ENCODE data around the gene SGCE.

SGCE gene

DNA sequence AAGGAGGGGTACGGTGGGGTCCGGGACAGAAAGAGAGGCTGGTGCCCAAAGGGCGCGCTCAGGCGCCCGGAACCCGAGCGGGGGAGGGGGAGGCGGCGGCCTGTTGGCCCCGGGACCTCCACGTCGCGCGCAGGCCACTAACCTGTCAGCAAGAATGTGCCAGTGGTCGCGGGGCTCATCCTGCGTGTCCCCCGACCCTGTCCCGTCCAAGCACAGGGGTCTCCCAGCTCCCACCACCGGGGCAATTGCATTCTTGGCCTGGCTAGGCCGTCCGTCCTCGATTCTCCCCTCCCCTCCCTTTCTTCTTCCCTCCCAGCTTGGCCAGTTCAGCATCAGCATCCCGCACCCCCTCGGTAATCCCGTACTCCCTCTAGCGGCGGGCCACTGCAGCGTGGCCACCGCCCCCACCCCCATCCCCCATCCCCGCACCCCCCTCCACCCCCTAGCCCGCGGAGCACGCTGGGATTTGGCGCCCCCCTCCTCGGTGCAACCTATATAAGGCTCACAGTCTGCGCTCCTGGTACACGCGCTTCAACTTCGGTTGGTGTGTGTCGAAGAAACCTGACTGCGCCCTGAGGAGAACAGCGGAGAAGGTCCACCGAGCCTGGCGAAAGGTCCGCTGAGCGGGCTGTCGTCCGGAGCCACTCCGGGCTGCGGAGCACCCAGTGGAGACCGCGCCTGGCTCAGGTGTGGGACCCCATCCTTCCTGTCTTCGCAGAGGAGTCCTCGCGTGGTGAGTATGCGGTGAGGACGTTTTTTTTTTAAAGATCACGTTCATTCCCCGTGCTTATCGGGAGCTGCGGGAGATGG, at the start of gene SGCE:
Gene SGCE (minus strand): TSS at position 286 of the 810 bp plus-strand sequence. CDS start 35 bp downstream, at position 251.
- peak within 1 kb of the TSS; percentile 92 for H3K27ac ChIP-seq (ENCODE audit: extremely low read depth, low read depth, low read length)
- ChIA-PET POLR2A (interaction anchor here (0.6 to 1.4 kb wide), 6 partner anchors 11 to 288 kb away, joined by 3 to 8 read pairs (median 3); no protein-coding TSS in a partner anchor), CTCF (interaction anchor here (0.6 to 1.9 kb wide), 8 partner anchors 9 to 543 kb away, joined by 3 to 8 read pairs (median 4); no protein-coding TSS in a partner anchor)
- TF ChIP-seq ZNF654 (tag by site-specific recombination; IDR thresholded peaks at IDR 0.05; ENCODE audit: low read depth) (peak; percentile 20; the same call in 1 of the 2 replicates), HOXD13 (CRISPR knock-in tag; IDR thresholded peaks at IDR 0.05; ENCODE audit: borderline replicate concordance) (no peak), ZNF501 (tag by site-specific recombination; IDR thresholded peaks at IDR 0.05) (peak; percentile 73), ZNF391 (tag by site-specific recombination; IDR thresholded peaks at IDR 0.05; ENCODE audit: borderline replicate concordance, low read depth) (peak; percentile 40; the same call in 1 of the 2 replicates), ZNF324 (tag by site-specific recombination; IDR thresholded peaks at IDR 0.05) (0 out of 2 replicates have a peak, but pooled peaks have one; percentile 57), ZBTB10 (tag by site-specific recombination; IDR thresholded peaks at IDR 0.05) (peak; percentile 91), SCRT1 (tag by site-specific recombination; IDR thresholded peaks at IDR 0.05; ENCODE audit: borderline replicate concordance) (no peak), MZF1 (tag by site-specific recombination; IDR thresholded peaks at IDR 0.05; ENCODE audit: borderline replicate concordance) (peak; percentile 14; the same call in 1 of the 2 replicates), ZNF354C (tag by site-specific recombination; IDR thresholded peaks at IDR 0.05; ENCODE audit: borderline replicate concordance, low read depth) (no peak), ZBTB8A (tag by site-specific recombination; IDR thresholded peaks at IDR 0.05) (peak; percentile 93), BCL11A (tag by site-specific recombination; IDR thresholded peaks at IDR 0.05; ENCODE audit: low read depth) (0 out of 2 replicates have a peak, but pooled peaks have one; percentile 43), TSHZ1 (tag by site-specific recombination; IDR thresholded peaks at IDR 0.05; ENCODE audit: borderline replicate concordance) (0 out of 2 replicates have a peak, but pooled peaks have one; percentile 33), ZNF792 (tag by site-specific recombination; IDR thresholded peaks at IDR 0.05) (peak; percentile 57; the same call in 1 of the 2 replicates), KLF16 (tag by site-specific recombination; IDR thresholded peaks at IDR 0.05) (peak; percentile 86)
- TF ChIP-seq, protein P1, sequence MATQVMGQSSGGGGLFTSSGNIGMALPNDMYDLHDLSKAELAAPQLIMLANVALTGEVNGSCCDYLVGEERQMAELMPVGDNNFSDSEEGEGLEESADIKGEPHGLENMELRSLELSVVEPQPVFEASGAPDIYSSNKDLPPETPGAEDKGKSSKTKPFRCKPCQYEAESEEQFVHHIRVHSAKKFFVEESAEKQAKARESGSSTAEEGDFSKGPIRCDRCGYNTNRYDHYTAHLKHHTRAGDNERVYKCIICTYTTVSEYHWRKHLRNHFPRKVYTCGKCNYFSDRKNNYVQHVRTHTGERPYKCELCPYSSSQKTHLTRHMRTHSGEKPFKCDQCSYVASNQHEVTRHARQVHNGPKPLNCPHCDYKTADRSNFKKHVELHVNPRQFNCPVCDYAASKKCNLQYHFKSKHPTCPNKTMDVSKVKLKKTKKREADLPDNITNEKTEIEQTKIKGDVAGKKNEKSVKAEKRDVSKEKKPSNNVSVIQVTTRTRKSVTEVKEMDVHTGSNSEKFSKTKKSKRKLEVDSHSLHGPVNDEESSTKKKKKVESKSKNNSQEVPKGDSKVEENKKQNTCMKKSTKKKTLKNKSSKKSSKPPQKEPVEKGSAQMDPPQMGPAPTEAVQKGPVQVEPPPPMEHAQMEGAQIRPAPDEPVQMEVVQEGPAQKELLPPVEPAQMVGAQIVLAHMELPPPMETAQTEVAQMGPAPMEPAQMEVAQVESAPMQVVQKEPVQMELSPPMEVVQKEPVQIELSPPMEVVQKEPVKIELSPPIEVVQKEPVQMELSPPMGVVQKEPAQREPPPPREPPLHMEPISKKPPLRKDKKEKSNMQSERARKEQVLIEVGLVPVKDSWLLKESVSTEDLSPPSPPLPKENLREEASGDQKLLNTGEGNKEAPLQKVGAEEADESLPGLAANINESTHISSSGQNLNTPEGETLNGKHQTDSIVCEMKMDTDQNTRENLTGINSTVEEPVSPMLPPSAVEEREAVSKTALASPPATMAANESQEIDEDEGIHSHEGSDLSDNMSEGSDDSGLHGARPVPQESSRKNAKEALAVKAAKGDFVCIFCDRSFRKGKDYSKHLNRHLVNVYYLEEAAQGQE (tag by site-specific recombination; IDR thresholded peaks at IDR 0.05), result peak; percentile 55; the same call in 1 of the 2 replicates
- TF ChIP-seq, protein P2, sequence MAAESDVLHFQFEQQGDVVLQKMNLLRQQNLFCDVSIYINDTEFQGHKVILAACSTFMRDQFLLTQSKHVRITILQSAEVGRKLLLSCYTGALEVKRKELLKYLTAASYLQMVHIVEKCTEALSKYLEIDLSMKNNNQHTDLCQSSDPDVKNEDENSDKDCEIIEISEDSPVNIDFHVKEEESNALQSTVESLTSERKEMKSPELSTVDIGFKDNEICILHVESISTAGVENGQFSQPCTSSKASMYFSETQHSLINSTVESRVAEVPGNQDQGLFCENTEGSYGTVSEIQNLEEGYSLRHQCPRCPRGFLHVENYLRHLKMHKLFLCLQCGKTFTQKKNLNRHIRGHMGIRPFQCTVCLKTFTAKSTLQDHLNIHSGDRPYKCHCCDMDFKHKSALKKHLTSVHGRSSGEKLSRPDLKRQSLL (tag by site-specific recombination; IDR thresholded peaks at IDR 0.05), result peak; percentile 78; the same call in 1 of the 2 replicates
- TF ChIP-seq, protein P3, sequence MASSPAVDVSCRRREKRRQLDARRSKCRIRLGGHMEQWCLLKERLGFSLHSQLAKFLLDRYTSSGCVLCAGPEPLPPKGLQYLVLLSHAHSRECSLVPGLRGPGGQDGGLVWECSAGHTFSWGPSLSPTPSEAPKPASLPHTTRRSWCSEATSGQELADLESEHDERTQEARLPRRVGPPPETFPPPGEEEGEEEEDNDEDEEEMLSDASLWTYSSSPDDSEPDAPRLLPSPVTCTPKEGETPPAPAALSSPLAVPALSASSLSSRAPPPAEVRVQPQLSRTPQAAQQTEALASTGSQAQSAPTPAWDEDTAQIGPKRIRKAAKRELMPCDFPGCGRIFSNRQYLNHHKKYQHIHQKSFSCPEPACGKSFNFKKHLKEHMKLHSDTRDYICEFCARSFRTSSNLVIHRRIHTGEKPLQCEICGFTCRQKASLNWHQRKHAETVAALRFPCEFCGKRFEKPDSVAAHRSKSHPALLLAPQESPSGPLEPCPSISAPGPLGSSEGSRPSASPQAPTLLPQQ (tag by site-specific recombination; IDR thresholded peaks at IDR 0.05), result peak; percentile 45; the same call in 1 of the 2 replicates
- TF ChIP-seq, protein P4, sequence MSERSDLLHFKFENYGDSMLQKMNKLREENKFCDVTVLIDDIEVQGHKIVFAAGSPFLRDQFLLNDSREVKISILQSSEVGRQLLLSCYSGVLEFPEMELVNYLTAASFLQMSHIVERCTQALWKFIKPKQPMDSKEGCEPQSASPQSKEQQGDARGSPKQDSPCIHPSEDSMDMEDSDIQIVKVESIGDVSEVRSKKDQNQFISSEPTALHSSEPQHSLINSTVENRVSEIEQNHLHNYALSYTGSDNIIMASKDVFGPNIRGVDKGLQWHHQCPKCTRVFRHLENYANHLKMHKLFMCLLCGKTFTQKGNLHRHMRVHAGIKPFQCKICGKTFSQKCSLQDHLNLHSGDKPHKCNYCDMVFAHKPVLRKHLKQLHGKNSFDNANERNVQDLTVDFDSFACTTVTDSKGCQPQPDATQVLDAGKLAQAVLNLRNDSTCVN (tag by site-specific recombination; optimal IDR thresholded peaks at IDR 0.05), result peak; percentile 77
- TF ChIP-seq, protein P5, sequence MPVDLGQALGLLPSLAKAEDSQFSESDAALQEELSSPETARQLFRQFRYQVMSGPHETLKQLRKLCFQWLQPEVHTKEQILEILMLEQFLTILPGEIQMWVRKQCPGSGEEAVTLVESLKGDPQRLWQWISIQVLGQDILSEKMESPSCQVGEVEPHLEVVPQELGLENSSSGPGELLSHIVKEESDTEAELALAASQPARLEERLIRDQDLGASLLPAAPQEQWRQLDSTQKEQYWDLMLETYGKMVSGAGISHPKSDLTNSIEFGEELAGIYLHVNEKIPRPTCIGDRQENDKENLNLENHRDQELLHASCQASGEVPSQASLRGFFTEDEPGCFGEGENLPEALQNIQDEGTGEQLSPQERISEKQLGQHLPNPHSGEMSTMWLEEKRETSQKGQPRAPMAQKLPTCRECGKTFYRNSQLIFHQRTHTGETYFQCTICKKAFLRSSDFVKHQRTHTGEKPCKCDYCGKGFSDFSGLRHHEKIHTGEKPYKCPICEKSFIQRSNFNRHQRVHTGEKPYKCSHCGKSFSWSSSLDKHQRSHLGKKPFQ (tag by site-specific recombination; IDR thresholded peaks at IDR 0.05), result 0 out of 2 replicates have a peak, but pooled peaks have one; percentile 34

More for the DNA sequence above, at the start of gene SGCE:
- Histone ChIP-seq H3K4me1 (ENCODE audit: control insufficient read depth, insufficient read depth, low read length) (peaks cover 20% of the 10 kb centered on the region), H3K4me3 (ENCODE audit: low read depth, low read length) (peak within 1 kb of the TSS; percentile 86), H3K9me3 (ENCODE audit: control insufficient read depth, insufficient read depth, low read depth, low read length) (no peaks in the 10 kb centered on the region), H3K36me3 (ENCODE audit: control insufficient read depth in 2 of 2, insufficient read depth in 1 of 2, low read length in 2 of 2) (no peaks in the 10 kb centered on the region)

All from HEK293 (cell line).